GM20000 (cell line): ENCODE measurements around the gene SLC25A1.

Experiments
- DNase-seq: peaks from one replicate; pipeline ENCODE4 v3.0.0; 2012; ENCODE audit warnings: low spot score
- TF ChIP-seq, protein P1 (sequence below): IDR thresholded peaks from 2 replicates; pipeline ENCODE4 v1.5.1; 2012; ENCODE audit warnings: mild to moderate bottlenecking, control low read depth; ENCODE audit errors: extremely low read depth, missing control alignments

Gene SLC25A1

GRCh38 chr22:19223110-19223509, 44.6 kb upstream of the SLC25A1 start:
- no peak for DNase-seq
- TF ChIP-seq, protein P1, sequence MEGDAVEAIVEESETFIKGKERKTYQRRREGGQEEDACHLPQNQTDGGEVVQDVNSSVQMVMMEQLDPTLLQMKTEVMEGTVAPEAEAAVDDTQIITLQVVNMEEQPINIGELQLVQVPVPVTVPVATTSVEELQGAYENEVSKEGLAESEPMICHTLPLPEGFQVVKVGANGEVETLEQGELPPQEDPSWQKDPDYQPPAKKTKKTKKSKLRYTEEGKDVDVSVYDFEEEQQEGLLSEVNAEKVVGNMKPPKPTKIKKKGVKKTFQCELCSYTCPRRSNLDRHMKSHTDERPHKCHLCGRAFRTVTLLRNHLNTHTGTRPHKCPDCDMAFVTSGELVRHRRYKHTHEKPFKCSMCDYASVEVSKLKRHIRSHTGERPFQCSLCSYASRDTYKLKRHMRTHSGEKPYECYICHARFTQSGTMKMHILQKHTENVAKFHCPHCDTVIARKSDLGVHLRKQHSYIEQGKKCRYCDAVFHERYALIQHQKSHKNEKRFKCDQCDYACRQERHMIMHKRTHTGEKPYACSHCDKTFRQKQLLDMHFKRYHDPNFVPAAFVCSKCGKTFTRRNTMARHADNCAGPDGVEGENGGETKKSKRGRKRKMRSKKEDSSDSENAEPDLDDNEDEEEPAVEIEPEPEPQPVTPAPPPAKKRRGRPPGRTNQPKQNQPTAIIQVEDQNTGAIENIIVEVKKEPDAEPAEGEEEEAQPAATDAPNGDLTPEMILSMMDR, result no peak

DNA sequence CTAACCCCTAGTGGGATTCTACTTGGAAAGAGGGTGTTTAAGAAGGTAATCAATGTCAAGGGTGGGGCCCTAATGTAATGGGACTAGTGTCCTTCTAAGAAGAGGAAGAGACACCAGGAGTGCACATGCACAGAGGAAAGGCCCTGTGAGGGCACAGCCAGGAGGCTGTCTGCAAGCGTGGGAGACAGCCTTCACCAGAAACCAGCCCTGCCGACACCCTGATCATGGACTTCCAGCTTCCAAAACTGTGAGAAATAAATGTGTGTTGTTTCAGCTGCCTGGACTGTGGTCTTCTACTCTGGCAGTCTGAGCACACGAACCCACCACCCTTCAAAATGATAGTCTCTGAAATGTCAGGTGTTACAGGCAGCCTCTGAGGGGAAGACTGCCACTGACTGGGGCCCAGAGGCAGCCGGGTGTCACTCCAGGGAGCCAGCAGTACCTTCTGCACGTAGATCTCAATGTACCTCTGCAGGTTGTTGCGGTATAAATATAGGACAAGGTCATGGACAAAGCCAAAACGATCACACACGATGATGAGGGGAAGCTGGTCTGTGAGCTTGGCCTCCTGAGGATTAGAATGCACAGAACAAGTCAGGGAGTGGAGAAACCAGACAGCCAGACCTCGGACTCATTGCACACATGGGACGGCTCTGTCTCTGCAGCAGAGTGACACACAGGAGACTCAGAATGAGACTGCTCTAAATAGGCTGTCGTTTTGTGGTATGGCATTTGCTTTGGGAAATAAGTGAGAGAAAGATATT, 43.9 kb upstream of the SLC25A1 start:
- TF ChIP-seq, protein P1, result no peak
- no peak for DNase-seq

GRCh38 chr22:19220867-19221266, 42.3 kb upstream of the SLC25A1 start:
- no peak for DNase-seq
- TF ChIP-seq, protein P1, result no peak

- DNase-seq, result no peak
- TF ChIP-seq, protein P1, result no peak
Measured at GRCh38 chr22:19218541-19219233, 40.2 kb upstream of the SLC25A1 start.

GRCh38 chr22:19216579-19216978, 38.0 kb upstream of the SLC25A1 start:
- TF ChIP-seq, protein P1, result no peak
- DNase-seq, result no peak

DNA sequence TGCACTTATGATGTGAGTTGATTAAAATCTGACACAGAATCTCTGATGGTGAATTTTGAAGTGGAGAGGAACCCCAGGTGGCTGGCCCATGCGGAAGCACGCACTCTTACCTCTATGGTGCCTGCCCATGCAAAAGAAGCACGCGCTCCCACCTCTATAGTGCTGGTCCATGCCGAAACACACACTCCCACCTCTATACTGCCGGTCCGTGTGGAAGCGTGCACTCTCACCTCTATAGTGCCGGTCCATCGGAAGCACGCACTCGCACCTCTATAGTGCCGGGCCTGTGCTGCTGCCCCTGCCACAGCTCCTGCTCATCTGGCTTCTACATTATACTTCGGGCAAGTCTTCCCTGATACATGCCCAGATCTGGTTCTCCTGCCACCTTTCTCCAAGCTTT, 36.8 kb upstream of the SLC25A1 start:
- DNase-seq, result no peak
- TF ChIP-seq, protein P1, result no peak

- DNase-seq, result no peak
- TF ChIP-seq, protein P1, result no peak
Measured at GRCh38 chr22:19214078-19214473, 35.5 kb upstream of the SLC25A1 start.
